NOMO-1 treated with DMSO at 0.1 percent for 48 hours (cell line): ENCODE measurements around the gene RPS2.

Source experiments
- DNase-seq: peaks from one replicate; lab custom pipeline; 2025; ENCODE audit not compliant: unreplicated experiment; lab: John Stamatoyannopoulos, UW

The RPS2 gene

DNA sequence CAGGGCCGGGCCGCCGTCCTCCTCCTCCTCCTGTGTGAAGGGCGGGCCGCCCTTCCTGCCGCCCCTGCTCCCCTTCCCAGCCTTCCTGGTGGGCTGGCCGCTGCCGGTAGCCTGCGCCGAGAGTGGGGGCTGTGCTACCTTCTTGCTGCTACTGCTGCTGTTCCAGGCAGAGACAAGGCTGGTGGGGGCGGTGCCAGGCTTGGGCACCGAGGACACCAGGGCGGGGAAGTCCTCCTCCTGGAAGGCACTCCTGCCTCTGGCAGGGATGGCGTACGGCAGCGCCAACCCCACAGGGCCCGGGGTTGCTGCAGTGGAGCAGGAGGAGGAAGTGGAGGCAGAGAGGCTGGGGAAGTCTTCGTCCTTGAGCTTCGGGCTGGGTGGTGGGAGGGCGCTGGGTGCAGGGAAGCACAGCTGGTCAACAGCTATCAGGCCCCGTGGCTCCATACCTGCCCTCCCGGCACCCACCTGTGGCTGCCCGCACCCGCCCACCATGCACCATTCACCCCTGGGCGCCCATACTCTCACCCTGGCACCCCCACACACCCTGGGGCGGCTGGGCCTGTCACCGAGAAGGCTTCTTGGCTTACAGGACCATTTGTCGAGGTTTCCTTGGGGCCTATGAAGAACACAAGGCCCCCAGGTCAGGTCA, 35.4 kb upstream of the RPS2 start:
- DNase-seq = no peak

DNA sequence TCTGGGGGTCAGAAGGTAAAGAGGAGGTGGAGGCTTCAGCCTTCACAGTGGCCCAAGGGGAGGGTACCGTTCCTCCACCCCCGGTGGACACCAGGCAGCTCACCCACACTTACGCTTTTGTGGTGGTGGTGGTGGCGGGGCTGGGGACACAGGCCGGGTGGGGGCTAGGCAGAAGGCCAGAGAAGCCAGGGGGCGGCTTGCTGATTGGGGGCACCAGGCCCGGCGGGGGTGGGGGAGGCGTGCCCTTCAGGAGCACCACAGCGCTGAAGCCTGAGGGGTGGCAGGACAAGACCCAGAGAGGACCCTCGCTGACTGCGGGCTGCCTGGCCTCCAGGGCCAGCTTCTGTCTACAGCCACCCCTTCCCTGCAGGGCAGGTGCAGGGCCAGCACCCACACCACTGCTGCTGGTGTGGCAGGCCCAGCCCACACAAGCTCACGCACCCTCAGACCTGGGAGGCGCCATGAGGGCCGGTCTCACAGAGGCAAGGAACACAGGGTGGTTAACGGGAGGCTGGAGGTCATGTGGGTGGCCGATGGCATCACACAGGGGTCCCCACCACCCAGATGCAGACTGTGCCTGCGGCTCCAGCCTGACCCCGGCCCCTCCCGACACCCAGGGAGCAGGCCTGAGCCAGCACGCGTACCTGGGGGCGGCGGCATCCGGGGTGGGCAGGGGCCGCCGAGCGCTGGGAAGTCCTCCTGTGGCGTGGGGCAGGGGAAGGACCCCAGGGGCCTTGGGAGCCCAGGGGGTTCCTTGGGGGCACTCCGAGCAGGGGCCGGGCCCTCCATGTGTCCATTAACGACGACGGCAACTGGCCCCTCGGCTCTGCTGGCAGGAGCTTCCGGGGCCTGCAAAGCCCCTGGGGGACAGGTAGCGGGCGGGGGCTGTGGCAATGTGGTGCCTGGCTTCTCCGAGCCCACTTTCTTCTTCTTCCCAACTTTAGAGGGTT, 34.5 kb upstream of the RPS2 start:
- no peak for DNase-seq

GRCh38 chr16:1998360-1998835, 33.8 kb upstream of the RPS2 start:
- no peak for DNase-seq

GRCh38 chr16:1997494-1998359, 33.1 kb upstream of the RPS2 start:
- no peak for DNase-seq

- no peak for DNase-seq
Observed at GRCh38 chr16:1993731-1994131, 29.1 kb upstream of the RPS2 start.

DNA sequence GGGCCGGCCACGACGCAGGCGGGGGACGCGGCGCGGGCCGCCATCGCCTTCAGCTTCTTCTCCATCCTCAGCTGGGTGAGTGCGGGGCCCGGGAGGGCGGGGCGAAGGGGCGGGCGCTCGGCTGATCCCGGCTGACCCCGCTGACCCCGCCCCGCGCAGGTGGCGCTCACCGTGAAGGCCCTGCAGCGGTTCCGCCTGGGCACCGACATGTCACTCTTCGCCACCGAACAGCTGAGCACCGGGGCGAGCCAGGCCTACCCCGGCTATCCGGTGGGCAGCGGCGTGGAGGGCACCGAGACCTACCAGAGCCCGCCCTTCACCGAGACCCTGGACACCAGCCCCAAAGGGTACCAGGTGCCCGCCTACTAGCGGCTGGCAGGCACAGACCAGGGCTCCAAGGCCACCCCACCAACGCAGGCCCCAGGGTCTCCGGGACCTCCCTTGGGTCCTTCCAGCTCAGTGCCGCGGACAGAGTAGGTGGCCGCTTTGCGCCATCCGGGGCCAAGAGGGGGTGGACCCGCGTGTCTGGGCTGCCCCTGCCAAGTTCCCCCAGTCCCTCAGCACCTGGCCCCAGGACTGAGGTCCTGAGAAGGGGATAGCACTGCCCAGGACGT, 28.2 kb upstream of the RPS2 start:
- no peak for DNase-seq

GRCh38 chr16:1991948-1992703, 27.5 kb upstream of the RPS2 start:
- peak; percentile 80 for DNase-seq

GRCh38 chr16:1991588-1991947, 26.9 kb upstream of the RPS2 start:
- DNase-seq = no peak

- DNase-seq = no peak
Observed at GRCh38 chr16:1991135-1991551, 26.5 kb upstream of the RPS2 start.

DNA sequence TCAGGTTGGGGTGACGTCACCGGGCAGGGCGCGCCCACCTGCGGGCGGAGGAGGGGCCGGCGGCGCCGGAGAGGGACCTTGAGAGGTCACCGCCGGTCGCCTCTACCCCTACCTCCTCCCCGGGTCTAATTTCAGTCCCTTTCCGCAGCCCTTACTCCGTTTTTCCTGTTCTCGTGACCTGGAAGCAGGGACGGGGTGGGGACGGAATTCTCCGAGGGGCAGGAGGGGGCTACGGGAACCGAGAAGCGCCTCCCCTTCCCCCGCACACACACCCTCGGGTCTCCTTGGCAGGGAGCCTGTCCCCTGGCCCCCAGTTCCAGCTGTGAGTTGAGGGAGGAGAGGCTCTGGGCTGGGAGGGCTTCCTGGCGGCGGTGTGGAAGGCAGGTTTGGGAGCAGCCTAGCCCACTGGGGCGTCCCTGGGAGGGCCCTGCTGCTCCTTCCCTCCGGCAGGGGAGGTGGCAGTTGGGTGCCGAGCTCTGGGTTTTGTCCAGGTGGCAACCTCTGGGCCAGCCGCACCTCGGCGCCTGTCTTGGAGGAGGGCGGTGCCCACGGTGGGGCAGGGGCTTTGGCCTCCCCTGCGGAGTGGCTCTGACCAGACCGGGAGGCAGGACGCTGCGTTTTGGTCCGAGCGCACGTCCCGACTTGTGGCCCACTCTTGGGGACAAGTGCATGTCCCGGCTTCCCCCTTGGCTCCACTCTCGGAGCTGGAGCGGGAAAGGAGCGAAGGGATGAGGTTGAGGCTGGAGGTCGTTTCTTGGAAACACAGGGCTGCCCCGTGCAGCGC, 25.9 kb upstream of the RPS2 start:
- DNase-seq = no peak

DNA sequence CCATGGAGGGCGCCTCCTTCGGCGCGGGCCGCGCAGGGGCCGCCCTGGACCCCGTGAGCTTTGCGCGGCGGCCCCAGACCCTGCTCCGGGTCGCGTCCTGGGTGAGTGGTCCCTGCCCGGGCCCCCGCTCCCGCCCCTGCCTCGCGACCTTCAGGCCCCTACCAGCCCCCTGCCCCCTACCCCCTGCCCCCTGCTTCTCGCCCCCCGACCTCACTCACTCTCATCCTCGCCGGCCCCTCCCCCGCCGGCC, 25.4 kb upstream of the RPS2 start:
- no peak for DNase-seq

DNA sequence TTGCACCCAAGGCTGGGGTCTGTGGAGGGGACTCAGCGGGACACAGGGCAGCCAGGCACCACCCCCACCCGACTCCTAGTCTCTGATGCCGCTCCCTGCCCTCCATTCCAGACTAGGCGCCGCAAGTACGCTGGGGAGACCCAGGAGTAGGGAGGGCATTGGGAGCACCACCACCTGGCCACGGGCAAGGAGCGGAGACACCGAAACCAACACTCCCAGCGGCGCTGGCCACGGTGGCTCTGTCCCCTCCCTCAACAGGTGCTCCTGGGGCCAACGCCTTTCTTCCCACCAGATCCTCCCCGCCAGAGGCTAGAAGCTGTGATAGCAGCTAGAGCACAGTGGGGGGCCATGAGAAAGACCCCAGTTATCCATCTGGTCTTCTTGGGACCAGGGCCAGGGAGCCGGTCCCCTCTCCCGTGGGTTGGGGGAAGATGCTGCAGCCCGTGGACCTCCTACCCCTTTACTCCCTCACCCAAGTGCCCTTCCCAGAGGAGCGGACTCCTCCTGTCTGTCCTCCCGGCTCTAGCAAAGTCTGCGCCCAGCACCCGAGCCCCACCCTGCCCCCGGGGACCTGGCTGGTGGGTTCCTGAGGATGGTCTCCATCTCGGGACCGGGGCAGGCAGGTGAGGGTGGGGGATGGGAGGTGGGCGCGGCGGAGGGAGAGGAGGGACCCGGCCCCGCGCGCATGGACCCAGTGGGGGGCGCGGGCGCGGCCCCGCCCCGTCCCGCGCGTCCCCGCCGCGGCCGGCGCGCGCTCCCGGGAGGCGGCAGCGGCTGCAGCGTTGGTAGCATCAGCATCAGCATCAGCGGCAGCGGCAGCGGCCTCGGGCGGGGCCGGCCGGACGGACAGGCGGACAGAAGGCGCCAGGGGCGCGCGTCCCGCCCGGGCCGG, 24.8 kb upstream of the RPS2 start, which contains the start of gene SYNGR3:
Gene SYNGR3, plus strand, starts transcription at position 762 of the 892 bp plus-strand sequence. CDS start 133 bp downstream, outside the sequence.
- no peak for DNase-seq

- DNase-seq = no peak
Observed at GRCh38 chr16:1987198-1987597, 22.6 kb upstream of the RPS2 start.

DNA sequence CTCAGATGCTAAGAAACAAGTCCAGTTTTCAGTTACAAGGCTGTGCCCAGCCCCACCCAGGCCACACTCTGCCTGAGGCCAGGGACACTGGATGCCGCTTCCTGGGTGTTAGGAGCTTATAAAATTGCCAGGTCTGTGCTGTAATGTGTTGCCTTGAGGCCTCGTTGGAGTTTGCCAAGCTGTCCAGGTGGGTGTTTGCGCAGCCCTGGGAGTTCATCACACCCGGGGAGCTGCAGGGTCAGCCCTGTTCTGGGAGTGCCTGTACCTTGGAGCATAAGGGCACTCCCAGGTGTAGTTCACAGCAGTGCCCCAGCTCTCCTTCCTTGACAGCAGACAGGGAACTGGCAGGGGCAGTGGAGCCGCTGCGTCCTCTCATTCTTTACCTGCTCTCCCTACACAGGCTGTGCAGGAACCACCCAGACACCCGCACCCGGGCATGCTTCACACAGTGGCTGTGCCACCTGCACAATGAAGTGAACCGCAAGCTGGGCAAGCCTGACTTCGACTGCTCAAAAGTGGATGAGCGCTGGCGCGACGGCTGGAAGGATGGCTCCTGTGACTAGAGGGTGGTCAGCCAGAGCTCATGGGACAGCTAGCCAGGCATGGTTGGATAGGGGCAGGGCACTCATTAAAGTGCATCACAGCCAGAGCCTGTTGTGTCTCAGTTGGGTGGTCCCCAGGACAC, 21.0 kb upstream of the RPS2 start:
- DNase-seq = no peak

DNA sequence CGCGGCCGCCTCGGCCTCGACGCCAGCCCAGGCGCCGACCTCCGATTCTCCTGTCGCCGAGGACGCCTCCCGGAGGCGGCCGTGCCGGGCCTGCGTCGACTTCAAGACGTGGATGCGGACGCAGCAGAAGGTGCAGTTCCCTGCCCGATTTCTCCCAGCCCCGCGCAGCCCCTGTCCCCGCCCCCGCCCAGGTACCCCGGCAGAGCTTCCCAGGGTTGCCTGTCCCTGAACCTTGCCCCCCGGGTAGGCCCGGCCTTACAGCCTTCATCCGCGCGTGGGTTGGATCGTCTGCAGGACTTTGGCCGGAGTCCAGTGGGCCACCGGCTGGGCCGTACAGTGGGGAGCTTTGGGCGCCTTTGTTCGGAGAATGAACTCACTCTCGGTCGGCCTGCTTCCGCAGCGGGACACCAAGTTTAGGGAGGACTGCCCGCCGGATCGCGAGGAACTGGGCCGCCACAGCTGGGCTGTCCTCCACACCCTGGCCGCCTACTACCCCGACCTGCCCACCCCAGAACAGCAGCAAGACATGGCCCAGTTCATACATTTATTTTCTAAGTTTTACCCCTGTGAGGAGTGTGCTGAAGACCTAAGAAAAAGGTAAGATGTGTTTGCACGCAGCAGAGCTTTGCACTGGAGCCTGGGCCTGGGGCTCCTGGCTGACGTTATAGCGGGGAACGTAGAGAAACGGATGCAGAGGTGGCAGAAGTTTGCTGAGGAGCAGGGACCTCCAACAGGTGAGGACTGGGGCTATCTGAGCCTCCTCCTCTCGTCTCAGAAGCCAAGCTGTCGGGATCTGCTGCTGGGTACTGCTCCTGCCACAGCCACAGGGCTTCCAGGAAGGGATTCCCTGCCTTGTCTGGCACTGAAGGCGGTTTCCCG, 20.0 kb upstream of the RPS2 start:
- DNase-seq = no peak

GRCh38 chr16:1983544-1984346, 19.1 kb upstream of the RPS2 start, which contains the start of gene GFER:
GFER (plus strand) TSS chr16:1984193; CDS start chr16:1984219, 26 bp downstream.
- peak; percentile 86 for DNase-seq
